HL-60 (cell line): Measurements from ENCODE around the gene WFS1.

Experiments used
- DNase-seq, 2 experiments: peaks; one replicate each; pipeline ENCODE4 v3.0.0-alpha.2; 2010 to 2020; ENCODE audit warnings: low read depth in 1 of 2, low spot score in 1 of 2
- H3K27ac ChIP-seq: fragments of 250-450 bp; sonication (Bioruptor Pico); replicated peaks from 2 replicates; pipeline ENCODE4 v1.5.1; 2020; ENCODE audit warnings: mild to moderate bottlenecking, moderate library complexity
- H3K27me3 ChIP-seq: fragments of 250-450 bp; sonication (Bioruptor Pico); 2 replicates; pipeline ENCODE4 v1.5.1; 2021; ENCODE audit warnings: mild to moderate bottlenecking, moderate library complexity; ENCODE audit not compliant: insufficient read depth, poor library complexity, severe bottlenecking
- H3K4me3 ChIP-seq: replicated peaks from 2 replicates; pipeline ENCODE4 v1.5.1; 2011; ENCODE audit warnings: mild to moderate bottlenecking, control low read depth, low read length; ENCODE audit not compliant: insufficient read depth
- GABPA ChIP-seq: IDR thresholded peaks from 2 replicates; pipeline ENCODE4 v1.6.1; 2012; ENCODE audit warnings: low read depth
- POLR2AphosphoS5 ChIP-seq: IDR thresholded peaks from 2 replicates; pipeline ENCODE4 v1.6.1; 2012; ENCODE audit warnings: low read depth
- SPI1 ChIP-seq: IDR thresholded peaks from 2 replicates; pipeline ENCODE4 v1.6.1; 2012; ENCODE audit warnings: low read depth, mild to moderate bottlenecking, borderline replicate concordance
- TF ChIP-seq, protein P1 (sequence below): IDR thresholded peaks from one replicate; pipeline ENCODE4 v1.5.1; 2011; ENCODE audit warnings: low read length, control low read depth, inconsistent platforms; ENCODE audit not compliant: insufficient read depth
- TF ChIP-seq, protein P2 (sequence below): IDR thresholded peaks from 2 replicates; pipeline ENCODE4 v1.6.1; 2012; ENCODE audit warnings: low read depth; ENCODE audit not compliant: insufficient replicate concordance

WFS1 gene

GRCh38 chr4:6277139-6277802 is 7.6 kb downstream of the WFS1 start:
- DNase-seq: no peak
- TF ChIP-seq, protein P1, sequence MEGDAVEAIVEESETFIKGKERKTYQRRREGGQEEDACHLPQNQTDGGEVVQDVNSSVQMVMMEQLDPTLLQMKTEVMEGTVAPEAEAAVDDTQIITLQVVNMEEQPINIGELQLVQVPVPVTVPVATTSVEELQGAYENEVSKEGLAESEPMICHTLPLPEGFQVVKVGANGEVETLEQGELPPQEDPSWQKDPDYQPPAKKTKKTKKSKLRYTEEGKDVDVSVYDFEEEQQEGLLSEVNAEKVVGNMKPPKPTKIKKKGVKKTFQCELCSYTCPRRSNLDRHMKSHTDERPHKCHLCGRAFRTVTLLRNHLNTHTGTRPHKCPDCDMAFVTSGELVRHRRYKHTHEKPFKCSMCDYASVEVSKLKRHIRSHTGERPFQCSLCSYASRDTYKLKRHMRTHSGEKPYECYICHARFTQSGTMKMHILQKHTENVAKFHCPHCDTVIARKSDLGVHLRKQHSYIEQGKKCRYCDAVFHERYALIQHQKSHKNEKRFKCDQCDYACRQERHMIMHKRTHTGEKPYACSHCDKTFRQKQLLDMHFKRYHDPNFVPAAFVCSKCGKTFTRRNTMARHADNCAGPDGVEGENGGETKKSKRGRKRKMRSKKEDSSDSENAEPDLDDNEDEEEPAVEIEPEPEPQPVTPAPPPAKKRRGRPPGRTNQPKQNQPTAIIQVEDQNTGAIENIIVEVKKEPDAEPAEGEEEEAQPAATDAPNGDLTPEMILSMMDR: no peak
- H3K27ac ChIP-seq: no peak overlapping the region
- H3K27me3 ChIP-seq: no peaks in the 10 kb centered on the region
- H3K4me3 ChIP-seq: no peak overlapping the region

DNA sequence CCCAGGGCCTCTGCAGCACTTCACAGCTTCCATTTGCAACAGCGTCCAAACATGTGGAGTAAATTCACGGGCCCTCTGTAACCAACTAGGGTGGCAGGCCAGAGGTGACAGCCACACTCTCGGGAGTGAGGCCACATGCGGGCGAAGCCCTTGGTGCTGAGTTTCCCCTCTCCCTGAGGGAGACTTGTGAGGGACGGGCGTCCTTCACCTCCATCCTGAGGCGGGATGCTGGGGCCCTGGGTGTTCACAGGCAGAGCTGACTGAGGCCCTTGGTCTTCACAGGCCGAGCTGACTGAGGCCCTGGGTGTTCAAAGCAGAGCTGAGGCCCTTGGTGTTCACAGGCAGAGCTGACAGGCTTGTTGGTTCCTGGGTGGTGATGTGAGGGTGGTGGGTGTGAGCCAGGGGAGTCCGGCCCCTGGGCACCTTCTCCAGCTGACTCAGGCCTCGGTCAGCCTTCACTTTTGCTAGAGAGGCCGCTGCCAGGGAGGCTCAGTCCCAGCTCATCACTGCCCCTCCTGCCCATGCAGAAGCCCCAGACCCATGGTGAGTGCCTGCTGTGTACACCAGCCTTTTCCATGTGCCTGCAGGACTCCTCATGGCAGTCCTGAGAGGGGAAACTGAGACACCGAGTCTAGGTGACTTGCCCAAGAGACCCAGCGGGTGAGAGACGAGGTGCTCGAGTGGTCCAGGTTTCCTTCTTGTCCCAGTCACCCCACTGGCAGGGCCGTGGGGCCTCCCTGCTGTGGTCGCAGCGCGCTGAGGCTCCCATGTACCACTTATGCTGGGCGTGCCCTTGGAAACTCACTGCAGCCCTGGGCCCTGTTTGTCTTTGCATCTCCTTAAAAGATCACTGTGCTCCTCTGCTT is 8.5 kb downstream of the WFS1 start:
- no peak for DNase-seq
- TF ChIP-seq SPI1 (no peak), POLR2AphosphoS5 (no peak), GABPA (no peak)
- TF ChIP-seq, protein P1: no peak
- TF ChIP-seq, protein P2, sequence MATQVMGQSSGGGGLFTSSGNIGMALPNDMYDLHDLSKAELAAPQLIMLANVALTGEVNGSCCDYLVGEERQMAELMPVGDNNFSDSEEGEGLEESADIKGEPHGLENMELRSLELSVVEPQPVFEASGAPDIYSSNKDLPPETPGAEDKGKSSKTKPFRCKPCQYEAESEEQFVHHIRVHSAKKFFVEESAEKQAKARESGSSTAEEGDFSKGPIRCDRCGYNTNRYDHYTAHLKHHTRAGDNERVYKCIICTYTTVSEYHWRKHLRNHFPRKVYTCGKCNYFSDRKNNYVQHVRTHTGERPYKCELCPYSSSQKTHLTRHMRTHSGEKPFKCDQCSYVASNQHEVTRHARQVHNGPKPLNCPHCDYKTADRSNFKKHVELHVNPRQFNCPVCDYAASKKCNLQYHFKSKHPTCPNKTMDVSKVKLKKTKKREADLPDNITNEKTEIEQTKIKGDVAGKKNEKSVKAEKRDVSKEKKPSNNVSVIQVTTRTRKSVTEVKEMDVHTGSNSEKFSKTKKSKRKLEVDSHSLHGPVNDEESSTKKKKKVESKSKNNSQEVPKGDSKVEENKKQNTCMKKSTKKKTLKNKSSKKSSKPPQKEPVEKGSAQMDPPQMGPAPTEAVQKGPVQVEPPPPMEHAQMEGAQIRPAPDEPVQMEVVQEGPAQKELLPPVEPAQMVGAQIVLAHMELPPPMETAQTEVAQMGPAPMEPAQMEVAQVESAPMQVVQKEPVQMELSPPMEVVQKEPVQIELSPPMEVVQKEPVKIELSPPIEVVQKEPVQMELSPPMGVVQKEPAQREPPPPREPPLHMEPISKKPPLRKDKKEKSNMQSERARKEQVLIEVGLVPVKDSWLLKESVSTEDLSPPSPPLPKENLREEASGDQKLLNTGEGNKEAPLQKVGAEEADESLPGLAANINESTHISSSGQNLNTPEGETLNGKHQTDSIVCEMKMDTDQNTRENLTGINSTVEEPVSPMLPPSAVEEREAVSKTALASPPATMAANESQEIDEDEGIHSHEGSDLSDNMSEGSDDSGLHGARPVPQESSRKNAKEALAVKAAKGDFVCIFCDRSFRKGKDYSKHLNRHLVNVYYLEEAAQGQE: no peak

DNA sequence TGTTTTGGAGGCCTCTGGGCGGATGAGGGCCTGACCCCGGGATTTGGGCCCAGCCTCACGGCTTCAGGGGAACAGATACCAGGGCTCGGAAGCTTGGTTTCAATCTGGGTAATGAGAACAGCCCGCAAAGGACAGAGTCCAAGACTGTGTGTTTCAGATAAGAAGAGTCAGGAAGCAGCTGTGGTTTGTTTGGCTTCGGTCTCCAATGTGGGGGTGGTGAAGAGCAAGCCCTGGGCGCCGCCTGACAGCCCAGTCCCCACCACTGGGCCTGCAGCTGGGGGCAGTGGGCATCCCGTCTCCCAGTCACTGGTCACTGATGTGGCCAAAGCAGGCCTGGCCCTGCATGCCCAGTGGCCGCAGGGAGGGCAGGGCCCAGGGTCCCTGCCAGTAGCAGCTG is 9.1 kb downstream of the WFS1 start:
- TF ChIP-seq SPI1 (no peak), GABPA (no peak), POLR2AphosphoS5 (no peak)
- TF ChIP-seq, protein P2: no peak
- TF ChIP-seq, protein P1: no peak
- no peak overlapping the region for H3K4me3 ChIP-seq
- DNase-seq: no peak
- no peaks in the 10 kb centered on the region for H3K27me3 ChIP-seq
- no peak overlapping the region for H3K27ac ChIP-seq

More for the DNA sequence above, 8.5 kb downstream of the WFS1 start:
- H3K27me3 ChIP-seq: no peaks in the 10 kb centered on the region
- no peak overlapping the region for H3K27ac ChIP-seq
- no peak overlapping the region for H3K4me3 ChIP-seq
